B cell (primary cell): ENCODE results near the gene GLTP. TPM values are rescaled to one million over a fixed set of nuclear protein-coding genes. Genes with fewer than 3 reads are reported as not detected.

Experiments used
- ATAC-seq: fragments of 200-7000 bp; cut with Tn5 transposase; one replicate; pipeline ENCODE4 v1.10.0; 2021; ENCODE audit warnings: low read depth, mild to moderate bottlenecking, moderate number of reproducible peaks, moderate library complexity
- CTCF ChIA-PET: fragments of 350-600 bp; sonication (Branson Sonifier 250); formaldehyde crosslinking; loops from one replicate; lab custom pipeline; 2021; ENCODE audit warnings: antibody characterized with exemption, inconsistent platforms; lab: Charles Lee
- POLR2A ChIA-PET: fragments of 350-600 bp; sonication (Branson Sonifier 250); formaldehyde crosslinking; loops from one replicate; lab custom pipeline; 2021; ENCODE audit warnings: antibody characterized with exemption; lab: Charles Lee
- DNase-seq: peaks from one replicate; pipeline ENCODE4 v3.0.0; 2013
- H2AFZ ChIP-seq: 2 replicates; pipeline ENCODE4 v1.6.1; 2012; ENCODE audit warnings: mild to moderate bottlenecking, low read depth, low read length; ENCODE audit not compliant: insufficient read depth, poor library complexity, severe bottlenecking
- H3K27ac ChIP-seq, 2 donors: 1 replicate in 1 of 2; 2 replicates in 1 of 2; pipeline ENCODE4 v1.5.1; 2012 to 2013; ENCODE audit warnings: low read length in 2 of 2, mild to moderate bottlenecking in 2 of 2, moderate library complexity in 1 of 2
- H3K27me3 ChIP-seq, 4 experiments: fragments of 200-600 bp in 1 of 4; sonication (generic) in 1 of 4; replicated peaks in 1 of 4; 1 replicate in 2 of 4; 2 replicates in 2 of 4; pipeline versions ENCODE4 v1.6.1 to v1.7.0; 2013 to 2016; ENCODE audit warnings: low read length in 3 of 4, mild to moderate bottlenecking in 2 of 4, mixed read lengths in 1 of 4, moderate library complexity in 1 of 4; ENCODE audit not compliant: insufficient read depth in 4 of 4, control insufficient read depth in 3 of 4; ENCODE audit errors: control extremely low read depth in 1 of 4
- H3K36me3 ChIP-seq, 2 experiments: replicated peaks in 1 of 2; 1 replicate in 1 of 2; 2 replicates in 1 of 2; pipeline versions ENCODE4 v1.6.1 to v1.7.1; 2013; ENCODE audit warnings: low read length in 1 of 2; ENCODE audit not compliant: insufficient read depth in 2 of 2, control insufficient read depth in 1 of 2; ENCODE audit errors: control extremely low read depth in 1 of 2, extremely low read depth in 1 of 2
- H3K4me1 ChIP-seq, 2 donors: fragments of 200-600 bp in 1 of 2; sonication (generic) in 1 of 2; 1 replicate in 1 of 2; 2 replicates in 1 of 2; pipeline versions ENCODE4 v1.5.1 to v1.6.1; 2013 to 2017; ENCODE audit warnings: low read length in 2 of 2; ENCODE audit not compliant: control insufficient read depth in 2 of 2, insufficient read depth in 2 of 2
- H3K4me2 ChIP-seq: replicated peaks from 2 replicates; pipeline ENCODE3; 2012; ENCODE audit warnings: mild to moderate bottlenecking, low read depth, low read length; ENCODE audit not compliant: poor library complexity, severe bottlenecking
- H3K4me3 ChIP-seq, 5 experiments: fragments of 200-600 bp in 1 of 5; sonication (generic) in 1 of 5; 1 replicate in 3 of 5; 2 replicates in 2 of 5; pipeline versions ENCODE4 v1.5.1 to v1.7.0; 2011 to 2016; ENCODE audit warnings: low read length in 4 of 5, mild to moderate bottlenecking in 4 of 5, low read depth in 2 of 5, control low read depth in 1 of 5, moderate library complexity in 1 of 5; ENCODE audit not compliant: insufficient read depth in 1 of 5; ENCODE audit errors: control extremely low read depth in 1 of 5, extremely low read depth in 1 of 5
- H3K79me2 ChIP-seq: fragments of 200-600 bp; sonication (generic); one replicate; pipeline ENCODE4 v1.6.0; 2016; ENCODE audit warnings: low read length; ENCODE audit not compliant: control insufficient read depth, insufficient read depth
- H3K9ac ChIP-seq: fragments of 200-600 bp; sonication (generic); 2 replicates; pipeline ENCODE4 v1.6.1; 2017; ENCODE audit warnings: mild to moderate bottlenecking, low read length, moderate library complexity
- H3K9me3 ChIP-seq, 3 donors: one replicate each; pipeline versions ENCODE4 v1.6.1 to v1.7.1; 2013; ENCODE audit warnings: low read length in 2 of 3; ENCODE audit not compliant: control insufficient read depth in 2 of 3, insufficient read depth in 1 of 3; ENCODE audit errors: control extremely low read depth in 1 of 3
- H4K20me1 ChIP-seq: 2 replicates; pipeline ENCODE4 v1.6.0; 2012; ENCODE audit warnings: mild to moderate bottlenecking, low read length; ENCODE audit not compliant: insufficient read depth, control insufficient read depth, poor library complexity, severe bottlenecking
- H3K27ac Mint-ChIP-seq: one replicate; pipeline ENCODE4 v1.8.0; 2021; ENCODE audit warnings: mixed read lengths
- H3K27me3 Mint-ChIP-seq: one replicate; pipeline ENCODE4 v1.8.0; 2021; ENCODE audit warnings: mixed read lengths
- H3K4me1 Mint-ChIP-seq: one replicate; pipeline ENCODE4 v1.8.0; 2021; ENCODE audit warnings: mixed read lengths
- H3K4me3 Mint-ChIP-seq: one replicate; pipeline ENCODE4 v1.8.0; 2021; ENCODE audit warnings: mixed read lengths
- H3K9me3 Mint-ChIP-seq: one replicate; pipeline ENCODE4 v1.8.0; 2022; ENCODE audit warnings: mixed read lengths; ENCODE audit not compliant: insufficient read depth
- CTCF ChIP-seq: fragments of 200-600 bp; IDR thresholded peaks from one replicate; pipeline ENCODE4 v1.8.0; 2022; ENCODE audit warnings: antibody characterized with exemption, mild to moderate bottlenecking
- EZH2 ChIP-seq: IDR thresholded peaks from 2 replicates; pipeline ENCODE4 v1.6.1; 2012; ENCODE audit warnings: borderline replicate concordance, low read depth, mild to moderate bottlenecking, moderate library complexity, low read length; ENCODE audit not compliant: insufficient read depth, poor library complexity, severe bottlenecking
- WGBS: methylation state at CpG from one replicate; pipeline ENCODE4 v1.1.5; 2013; ENCODE audit warnings: missing lambda C conversion rate; ENCODE audit not compliant: insufficient coverage; 5-methylcytosine and 5-hydroxymethylcytosine counted together
- intact Hi-C: fragments of 100-400 bp; cut with micrococcal nuclease; formaldehyde crosslinking; loops from one replicate; pipeline ENCODE4 v1.10.0; 2022
- polyA plus RNA-seq: library from polyadenylated mRNA; depleted of rRNA; stranded (reverse); fragments of >200 nt; gene quantifications from 2 replicates; pipeline ENCODE4 v1.2.3, GENCODE V29; 2012
- total RNA-seq, 2 donors: library from RNA; stranded (reverse); fragments of 120-200 nt in 1 of 2; gene quantifications; 1 replicate in 1 of 2; 2 replicates in 1 of 2; pipeline versions ENCODE4 v1.2.3 to v1.2.4, GENCODE V29; 2013 to 2022

Gene GLTP
- total and polyA plus RNA-seq, 2 donors (not counting 1 experiment from before 2014, with no cell fraction given) = 18.7 to 24.9 TPM

DNA sequence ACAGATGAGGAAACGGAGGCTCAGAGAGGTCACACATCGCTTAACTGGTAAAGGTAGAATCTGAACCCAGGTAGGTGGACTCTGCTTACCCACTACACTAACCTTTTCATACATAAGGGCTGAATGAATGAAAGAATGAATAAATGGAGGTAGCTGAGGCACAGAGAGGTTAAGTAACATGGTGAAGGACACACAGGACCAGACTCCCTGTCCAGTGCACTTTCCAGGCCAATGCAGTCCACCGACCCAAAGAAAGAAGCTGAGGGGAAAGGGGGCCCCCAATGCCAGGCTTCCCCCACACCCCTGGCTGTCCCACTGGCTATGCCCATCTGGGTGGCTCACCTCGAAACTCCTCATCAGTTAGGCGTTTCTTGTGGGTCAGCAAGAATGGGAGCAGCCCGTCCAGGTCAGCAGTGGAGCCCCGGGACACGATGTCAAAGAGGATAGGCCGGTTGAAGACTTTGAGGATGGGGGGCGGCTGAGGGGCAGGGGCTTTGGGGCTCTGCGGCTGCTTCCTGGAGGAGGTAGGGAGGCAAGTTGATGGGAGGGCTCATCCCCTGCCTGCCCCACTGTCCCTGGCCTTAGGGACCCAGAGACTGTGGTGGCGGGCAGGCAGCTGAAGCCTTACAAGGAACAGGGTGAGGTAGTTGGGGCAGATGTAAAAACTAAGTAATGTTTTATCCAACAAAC is 72.2 kb downstream of the GLTP start:
- H3K79me2 ChIP-seq = no peaks in the 10 kb centered on the region
- ATAC-seq (no peak), DNase-seq (no peak)
- H3K4me1 ChIP-seq = no peaks in the 10 kb centered on the region
- H3K4me1 Mint-ChIP-seq = peaks cover 1% of the 10 kb centered on the region
- no peak overlapping the region for H3K27ac ChIP-seq
- no peak overlapping the region for H3K9ac ChIP-seq
- H3K4me3 ChIP-seq = no peak overlapping the region
- ChIA-PET CTCF (interaction anchor here (1.0 kb wide), 1 partner anchor 73 kb away, joined by 3 read pairs; the partner anchor contains the start of gene GLTP), POLR2A (no interaction called here)
- H3K4me3 Mint-ChIP-seq = no peak overlapping the region
- H3K27me3 ChIP-seq = peaks cover 0 to 4% (median 0%) of the 10 kb centered on the region in 4 experiments
- H3K9me3 ChIP-seq = no peaks in the 10 kb centered on the region
- no peaks in the 10 kb centered on the region for H3K27me3 Mint-ChIP-seq
- H2AFZ ChIP-seq = no peak overlapping the region
- no peak overlapping the region for H3K27ac Mint-ChIP-seq
- H3K36me3 ChIP-seq = no peaks in the 10 kb centered on the region
- 89% methylated on average over 7 of the region's 12 CpGs for WGBS
- no peaks in the 10 kb centered on the region for H4K20me1 ChIP-seq
- no peak overlapping the region for H3K4me2 ChIP-seq
- intact Hi-C loops = no loop called here
- H3K9me3 Mint-ChIP-seq = no peaks in the 10 kb centered on the region
- TF ChIP-seq CTCF (no peak), EZH2 (no peak)
